Measurements from ENCODE around the gene NUDT12.

DNA sequence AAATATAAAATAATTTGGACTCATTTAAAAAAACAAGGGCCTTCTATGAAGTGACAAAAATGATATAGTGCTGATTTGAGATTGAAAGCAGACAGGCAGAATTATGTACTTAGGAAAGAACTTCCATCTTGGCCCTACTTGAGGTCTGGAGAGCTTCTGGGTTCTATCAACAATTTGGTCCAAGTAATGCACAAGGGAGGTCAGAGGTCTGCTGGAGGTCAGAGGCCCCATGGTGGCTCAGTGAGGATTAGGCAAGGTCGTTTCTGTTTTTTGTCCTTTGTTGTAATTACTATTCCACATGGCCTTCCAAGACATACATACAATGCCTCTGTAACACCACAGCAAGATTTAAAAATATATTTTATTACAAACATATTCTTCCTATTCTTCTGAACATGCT lies 37.2 kb downstream of the NUDT12 start:
- TF ChIP-seq, protein P1, sequence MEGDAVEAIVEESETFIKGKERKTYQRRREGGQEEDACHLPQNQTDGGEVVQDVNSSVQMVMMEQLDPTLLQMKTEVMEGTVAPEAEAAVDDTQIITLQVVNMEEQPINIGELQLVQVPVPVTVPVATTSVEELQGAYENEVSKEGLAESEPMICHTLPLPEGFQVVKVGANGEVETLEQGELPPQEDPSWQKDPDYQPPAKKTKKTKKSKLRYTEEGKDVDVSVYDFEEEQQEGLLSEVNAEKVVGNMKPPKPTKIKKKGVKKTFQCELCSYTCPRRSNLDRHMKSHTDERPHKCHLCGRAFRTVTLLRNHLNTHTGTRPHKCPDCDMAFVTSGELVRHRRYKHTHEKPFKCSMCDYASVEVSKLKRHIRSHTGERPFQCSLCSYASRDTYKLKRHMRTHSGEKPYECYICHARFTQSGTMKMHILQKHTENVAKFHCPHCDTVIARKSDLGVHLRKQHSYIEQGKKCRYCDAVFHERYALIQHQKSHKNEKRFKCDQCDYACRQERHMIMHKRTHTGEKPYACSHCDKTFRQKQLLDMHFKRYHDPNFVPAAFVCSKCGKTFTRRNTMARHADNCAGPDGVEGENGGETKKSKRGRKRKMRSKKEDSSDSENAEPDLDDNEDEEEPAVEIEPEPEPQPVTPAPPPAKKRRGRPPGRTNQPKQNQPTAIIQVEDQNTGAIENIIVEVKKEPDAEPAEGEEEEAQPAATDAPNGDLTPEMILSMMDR (IDR thresholded peaks at IDR 0.05): no peak
- TF ChIP-seq POLR2A (IDR thresholded peaks at IDR 0.05): no peak

All from prostate gland (tissue), 2 donors.